IMR-90 (cell line): Measurements from ENCODE around the gene MRPL3. TPM values are rescaled to one million over a fixed set of nuclear protein-coding genes. Genes with fewer than 3 reads are reported as not detected.

Source experiments
- ATAC-seq: fragments of 200-7000 bp; cut with Tn5 transposase; 2 replicates; pipeline ENCODE4 v1.9.1; 2020; ENCODE audit warnings: low read depth, mild to moderate bottlenecking, moderate library complexity
- BruUV-seq: library from RNA; stranded (reverse); fragments of 400-500 nt; replicated peaks from 2 replicates; lab custom pipeline; 2021; lab: Mats Ljungman, UMichigan
- CTCF ChIA-PET: fragments of 300-600 bp; formaldehyde crosslinking; extraction: SDS; loops from one replicate; lab custom pipeline; 2021; ENCODE audit warnings: antibody characterized with exemption; lab: Yijun Ruan, JAX
- POLR2A ChIA-PET: fragments of 300-600 bp; sonication (Branson Sonifier 250); formaldehyde crosslinking; loops from one replicate; lab custom pipeline; 2022; ENCODE audit warnings: antibody characterized with exemption; ENCODE audit not compliant: unreplicated experiment; lab: Charles Lee
- DNase-seq: peaks from one replicate; pipeline ENCODE4 v3.0.0; 2013
- H2AFZ ChIP-seq: replicated peaks from 2 replicates; pipeline ENCODE3; 2013; ENCODE audit warnings: low read length, mild to moderate bottlenecking; ENCODE audit not compliant: poor library complexity
- H2AK5ac ChIP-seq: 2 replicates; pipeline ENCODE4 v1.6.1; 2013; ENCODE audit warnings: low read depth, low read length, inconsistent platforms
- H2AK9ac ChIP-seq: replicated peaks from 2 replicates; pipeline ENCODE3; 2013; ENCODE audit warnings: mild to moderate bottlenecking, low read depth, low read length, moderate library complexity; ENCODE audit not compliant: poor library complexity
- H2BK120ac ChIP-seq: 2 replicates; pipeline ENCODE4 v1.6.1; 2013; ENCODE audit warnings: low read depth, low read length, inconsistent platforms
- H2BK15ac ChIP-seq: 3 replicates; pipeline ENCODE4 v1.6.1; 2013; ENCODE audit warnings: low read depth, low read length, inconsistent platforms
- H2BK20ac ChIP-seq: 2 replicates; pipeline ENCODE4 v1.6.1; 2013; ENCODE audit warnings: low read depth, mild to moderate bottlenecking, inconsistent platforms, low read length, moderate library complexity
- H2BK5ac ChIP-seq: 2 replicates; pipeline ENCODE4 v1.6.1; 2013; ENCODE audit warnings: mild to moderate bottlenecking, low read depth, low read length, inconsistent platforms; ENCODE audit not compliant: poor library complexity, severe bottlenecking
- H3K14ac ChIP-seq: replicated peaks from 2 replicates; pipeline ENCODE4 v1.6.1; 2013; ENCODE audit warnings: low read depth, low read length, inconsistent platforms
- H3K18ac ChIP-seq: 2 replicates; pipeline ENCODE4 v1.6.1; 2013; ENCODE audit warnings: low read depth, low read length, control low read depth
- H3K23ac ChIP-seq: 2 replicates; pipeline ENCODE4 v1.6.1; 2013; ENCODE audit warnings: low read depth, low read length, inconsistent platforms
- H3K27ac ChIP-seq: 2 replicates; pipeline ENCODE4 v1.5.1; 2013; ENCODE audit warnings: mild to moderate bottlenecking, control low read depth, low read length; ENCODE audit not compliant: insufficient read depth
- H3K27me3 ChIP-seq: 2 replicates; pipeline ENCODE4 v1.6.1; 2013; ENCODE audit warnings: low read length; ENCODE audit not compliant: control insufficient read depth, insufficient read depth
- H3K36me3 ChIP-seq: 2 replicates; pipeline ENCODE4 v1.6.1; 2013; ENCODE audit warnings: low read length, mixed read lengths; ENCODE audit not compliant: control insufficient read depth, insufficient read depth
- H3K4ac ChIP-seq: 2 replicates; pipeline ENCODE4 v1.6.1; 2013; ENCODE audit warnings: low read depth, low read length, inconsistent platforms
- H3K4me1 ChIP-seq: 2 replicates; pipeline ENCODE4 v1.6.1; 2013; ENCODE audit warnings: low read length, mixed read lengths; ENCODE audit not compliant: control insufficient read depth, insufficient read depth
- H3K4me2 ChIP-seq: 2 replicates; pipeline ENCODE4 v1.6.1; 2013; ENCODE audit warnings: low read depth, mild to moderate bottlenecking, control low read depth, low read length, moderate library complexity
- H3K4me3 ChIP-seq: 2 replicates; pipeline ENCODE4 v1.5.1; 2013; ENCODE audit warnings: low read depth, mild to moderate bottlenecking, control low read depth, low read length, moderate library complexity; ENCODE audit not compliant: insufficient read depth
- H3K56ac ChIP-seq: 2 replicates; pipeline ENCODE4 v1.6.1; 2013; ENCODE audit warnings: low read length, inconsistent platforms; ENCODE audit not compliant: insufficient read depth; ENCODE audit errors: extremely low read depth
- H3K79me1 ChIP-seq, 2 experiments: 2 replicates each; pipeline ENCODE4 v1.6.1; 2013; ENCODE audit warnings: low read length in 2 of 2, inconsistent platforms in 1 of 2, low read depth in 1 of 2
- H3K9ac ChIP-seq: 2 replicates; pipeline ENCODE4 v1.6.1; 2013; ENCODE audit warnings: low read depth, low read length, control low read depth
- H3K9me1 ChIP-seq: 2 replicates; pipeline ENCODE4 v1.6.1; 2013; ENCODE audit warnings: low read length, inconsistent platforms; ENCODE audit not compliant: insufficient read depth
- H3K9me3 ChIP-seq: 2 replicates; pipeline ENCODE4 v1.6.1; 2013; ENCODE audit warnings: low read length; ENCODE audit not compliant: control insufficient read depth, insufficient read depth
- H4K20me1 ChIP-seq: 2 replicates; pipeline ENCODE4 v1.6.1; 2013; ENCODE audit warnings: low read length, inconsistent platforms; ENCODE audit not compliant: insufficient read depth
- H4K5ac ChIP-seq: 2 replicates; pipeline ENCODE4 v1.6.1; 2013; ENCODE audit warnings: mild to moderate bottlenecking, low read depth, low read length, control low read depth
- H4K8ac ChIP-seq, 2 experiments: 2 replicates each; pipeline ENCODE4 v1.6.1; 2013; ENCODE audit warnings: low read depth in 2 of 2, low read length in 2 of 2, control low read depth in 1 of 2, inconsistent platforms in 1 of 2
- H4K91ac ChIP-seq: 2 replicates; pipeline ENCODE4 v1.6.1; 2013; ENCODE audit warnings: low read depth, low read length, inconsistent platforms; ENCODE audit not compliant: insufficient read depth
- NFE2L2 ChIP-seq: fragments of 150-350 bp; IDR thresholded peaks from 2 replicates; pipeline ENCODE4 v1.6.1; 2016; ENCODE audit warnings: low read depth, mild to moderate bottlenecking, low read length
- dilution Hi-C: fragments of 300-500 bp; cut with HindIII; formaldehyde crosslinking; loops from one replicate; pipeline ENCODE4 v1.14.3; 2018; ENCODE audit warnings: low sequenced_read_pairs; ENCODE audit not compliant: unreplicated experiment
- in situ Hi-C: fragments of 300-500 bp; cut with MboI; formaldehyde crosslinking; loops from 3 replicates; pipeline ENCODE4 v1.14.3; 2019; ENCODE audit warnings: low sequenced_read_pairs, inconsistent platforms, mixed read lengths
- intact Hi-C: fragments of 100-400 bp; cut with micrococcal nuclease; formaldehyde crosslinking; loops from 2 replicates; pipeline ENCODE4 v1.10.0; 2022
- polyA plus RNA-seq, 3 experiments: library from polyadenylated mRNA; depleted of rRNA; stranded (reverse); fragments of >200 nt; gene quantifications; 2 replicates each; pipeline ENCODE4 v1.2.3, GENCODE V29; 2012; ENCODE audit warnings: low replicate concordance in 1 of 3
- total RNA-seq: library from RNA; depleted of rRNA; stranded (reverse); fragments of >200 nt; gene quantifications from 2 replicates; pipeline ENCODE4 v1.2.3, GENCODE V29; 2012

MRPL3 gene
- total and polyA plus RNA-seq, 2 of the 4 experiments (the other 2 are of a cell fraction): 107 to 206 TPM

GRCh38 chr3:131532645-131533044, 29.9 kb upstream of the MRPL3 start:
- no peaks in the 10 kb centered on the region for H4K20me1 ChIP-seq
- H3K27me3 ChIP-seq: no peaks in the 10 kb centered on the region; the same call in 1 of the 2 replicates
- in situ Hi-C loops (no loop called here), dilution Hi-C loops (no loop called here), intact Hi-C loops (no loop called here)
- H2BK5ac ChIP-seq: no peak overlapping the region
- H3K56ac ChIP-seq: no peak overlapping the region
- no peak overlapping the region for H3K4ac ChIP-seq
- H3K4me1 ChIP-seq: no peaks in the 10 kb centered on the region
- H3K4me2 ChIP-seq: no peak overlapping the region
- ChIA-PET CTCF (no interaction called here), POLR2A (no interaction called here)
- no peak overlapping the region for H2AFZ ChIP-seq
- H3K18ac ChIP-seq: no peak overlapping the region
- ATAC-seq: no peak
- no peaks in the 10 kb centered on the region for H3K9me1 ChIP-seq
- no peak overlapping the region for H4K91ac ChIP-seq
- H3K14ac ChIP-seq: no peak overlapping the region
- no peak for DNase-seq
- H4K8ac ChIP-seq: no peak overlapping the region
- no peak overlapping the region for H3K9ac ChIP-seq
- H3K79me1 ChIP-seq: no peaks in the 10 kb centered on the region
- no peak overlapping the region for H2BK15ac ChIP-seq
- no peak overlapping the region for H4K5ac ChIP-seq
- H3K9me3 ChIP-seq: no peaks in the 10 kb centered on the region
- no peak overlapping the region for H2AK9ac ChIP-seq
- H3K4me3 ChIP-seq: no peak overlapping the region
- H3K27ac ChIP-seq: no peak overlapping the region
- BruUV-seq: no TSS peak
- H2BK120ac ChIP-seq: no peak overlapping the region
- no peak overlapping the region for H3K23ac ChIP-seq
- no peak overlapping the region for H2AK5ac ChIP-seq
- no peaks in the 10 kb centered on the region for H3K36me3 ChIP-seq
- no peak overlapping the region for H2BK20ac ChIP-seq
- no peak for TF ChIP-seq NFE2L2
